MCF 10A (cell line): ENCODE measurements around the gene SLC38A1. TPM values are rescaled to one million over a fixed set of nuclear protein-coding genes. Genes with fewer than 3 reads are reported as not detected.

Source experiments
- BruUV-seq: library from RNA; stranded (reverse); fragments of 400-500 nt; replicated peaks from 2 replicates; lab custom pipeline; 2021; lab: Mats Ljungman, UMichigan
- CTCF ChIA-PET: fragments of 300-600 bp; sonication (Branson Sonifier 250); formaldehyde crosslinking; extraction: SDS; loops from one replicate; lab custom pipeline; 2021; ENCODE audit warnings: antibody characterized with exemption, inconsistent platforms; lab: Yijun Ruan, JAX
- POLR2A ChIA-PET: fragments of 300-600, 350-650 bp; sonication (Branson Sonifier 250); formaldehyde crosslinking; extraction: SDS; loops from one replicate; lab custom pipeline; 2020; ENCODE audit warnings: antibody characterized with exemption, inconsistent platforms; lab: Yijun Ruan, JAX
- DNase-seq: peaks from one replicate; pipeline ENCODE4 v3.0.0-alpha.2; 2018; ENCODE audit not compliant: unreplicated experiment
- H3K27ac Mint-ChIP-seq: one replicate; pipeline ENCODE4 v1.8.0; 2022; ENCODE audit warnings: mild to moderate bottlenecking, low read depth, mixed read lengths; ENCODE audit not compliant: unreplicated experiment
- H3K27me3 Mint-ChIP-seq: one replicate; pipeline ENCODE4 v1.8.0; 2022; ENCODE audit warnings: mixed read lengths; ENCODE audit not compliant: insufficient read depth, unreplicated experiment
- H3K36me3 Mint-ChIP-seq: one replicate; pipeline ENCODE4 v1.8.0; 2022; ENCODE audit warnings: mild to moderate bottlenecking, moderate library complexity, mixed read lengths; ENCODE audit not compliant: insufficient read depth, unreplicated experiment
- H3K4me1 Mint-ChIP-seq: one replicate; pipeline ENCODE4 v1.8.0; 2022; ENCODE audit warnings: mixed read lengths; ENCODE audit not compliant: insufficient read depth, unreplicated experiment
- H3K4me3 Mint-ChIP-seq: one replicate; pipeline ENCODE4 v1.8.0; 2022; ENCODE audit warnings: mild to moderate bottlenecking, moderate library complexity, mixed read lengths; ENCODE audit not compliant: unreplicated experiment
- H3K9me3 Mint-ChIP-seq: one replicate; pipeline ENCODE4 v1.8.0; 2022; ENCODE audit warnings: mixed read lengths; ENCODE audit not compliant: unreplicated experiment
- intact Hi-C: fragments of 100-400 bp; cut with micrococcal nuclease; formaldehyde crosslinking; loops from 2 replicates; pipeline ENCODE4 v1.14.1; 2022
- total RNA-seq: library from RNA; stranded (reverse); gene quantifications from 2 replicates; pipeline ENCODE4 v1.2.3, GENCODE V29; 2022
- TF ChIP-seq, protein P1 (sequence below): fragments of 200-600 bp; IDR thresholded peaks from one replicate; pipeline ENCODE4 v1.8.0; 2022; ENCODE audit warnings: antibody characterized with exemption, mild to moderate bottlenecking; ENCODE audit not compliant: unreplicated experiment

SLC38A1 gene
- total RNA-seq, 1 experiment from 2014 or later: 327 TPM

DNA sequence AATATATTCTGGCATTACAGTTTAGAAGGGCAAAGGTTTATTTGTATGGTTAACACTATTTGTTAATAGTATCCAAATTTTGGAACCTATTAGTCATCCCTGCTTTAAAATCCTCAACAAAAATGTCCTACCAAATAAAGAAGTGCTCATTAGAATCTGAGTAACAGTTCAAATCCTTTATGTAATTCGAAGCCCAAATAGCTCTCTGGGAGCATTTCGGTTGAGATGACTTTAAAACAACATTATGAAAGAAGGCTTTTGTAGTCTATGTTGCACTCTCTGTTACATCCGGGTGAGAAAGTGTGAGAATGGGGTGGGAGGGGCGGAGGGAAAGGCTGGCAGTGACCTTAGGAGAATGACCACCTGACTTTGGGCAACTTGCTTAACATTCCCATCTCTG is 59.7 kb downstream of the SLC38A1 start:
- intact Hi-C loops: no loop called here
- Mint-ChIP-seq H3K4me3 (no peak overlapping the region), H3K4me1 (peaks cover 43% of the 10 kb centered on the region), H3K36me3 (peaks cover 75% of the 10 kb centered on the region), H3K9me3 (no peaks in the 10 kb centered on the region), H3K27me3 (no peaks in the 10 kb centered on the region), H3K27ac (peak overlapping the region; percentile 52)
- DNase-seq: peak; percentile 59
- POLR2A ChIA-PET: interaction anchor here (0.6 to 4.2 kb wide), 16 partner anchors 11 to 473 kb away, joined by 3 to 28 read pairs (median 4); partner anchors contain the start of gene SLC38A1
- TF ChIP-seq, protein P1, sequence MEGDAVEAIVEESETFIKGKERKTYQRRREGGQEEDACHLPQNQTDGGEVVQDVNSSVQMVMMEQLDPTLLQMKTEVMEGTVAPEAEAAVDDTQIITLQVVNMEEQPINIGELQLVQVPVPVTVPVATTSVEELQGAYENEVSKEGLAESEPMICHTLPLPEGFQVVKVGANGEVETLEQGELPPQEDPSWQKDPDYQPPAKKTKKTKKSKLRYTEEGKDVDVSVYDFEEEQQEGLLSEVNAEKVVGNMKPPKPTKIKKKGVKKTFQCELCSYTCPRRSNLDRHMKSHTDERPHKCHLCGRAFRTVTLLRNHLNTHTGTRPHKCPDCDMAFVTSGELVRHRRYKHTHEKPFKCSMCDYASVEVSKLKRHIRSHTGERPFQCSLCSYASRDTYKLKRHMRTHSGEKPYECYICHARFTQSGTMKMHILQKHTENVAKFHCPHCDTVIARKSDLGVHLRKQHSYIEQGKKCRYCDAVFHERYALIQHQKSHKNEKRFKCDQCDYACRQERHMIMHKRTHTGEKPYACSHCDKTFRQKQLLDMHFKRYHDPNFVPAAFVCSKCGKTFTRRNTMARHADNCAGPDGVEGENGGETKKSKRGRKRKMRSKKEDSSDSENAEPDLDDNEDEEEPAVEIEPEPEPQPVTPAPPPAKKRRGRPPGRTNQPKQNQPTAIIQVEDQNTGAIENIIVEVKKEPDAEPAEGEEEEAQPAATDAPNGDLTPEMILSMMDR: no peak
- BruUV-seq: no TSS peak
- CTCF ChIA-PET: interaction anchor here (0.6 to 0.7 kb wide), 2 partner anchors 17 to 222 kb away, joined by 3 read pairs; no protein-coding TSS in a partner anchor

DNA sequence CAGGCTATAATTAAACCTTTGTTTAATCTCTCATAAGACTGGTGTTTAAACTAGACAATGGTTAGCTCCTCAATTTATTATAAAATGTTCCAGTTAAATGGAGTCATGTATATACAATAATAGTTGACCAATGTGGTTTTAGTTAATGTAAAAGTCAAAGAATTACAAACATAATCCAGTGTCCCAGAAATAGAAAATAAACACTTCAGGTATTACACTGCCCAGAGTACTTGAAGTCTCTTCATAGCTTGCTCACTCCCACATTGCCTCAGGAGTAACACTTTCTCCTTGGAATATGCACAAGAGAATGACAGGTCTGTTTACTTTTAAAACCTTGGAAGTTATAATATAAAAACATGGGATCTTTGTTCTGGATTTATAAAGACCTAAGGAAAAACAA is 60.5 kb downstream of the SLC38A1 start:
- Mint-ChIP-seq H3K27ac (no peak overlapping the region), H3K4me3 (no peak overlapping the region), H3K4me1 (peaks cover 40% of the 10 kb centered on the region), H3K9me3 (no peaks in the 10 kb centered on the region), H3K27me3 (no peaks in the 10 kb centered on the region), H3K36me3 (peaks cover 79% of the 10 kb centered on the region)
- BruUV-seq: no TSS peak
- CTCF ChIA-PET: interaction anchor here (0.5 to 1.2 kb wide), 6 partner anchors 9 to 1077 kb away, joined by 3 to 4 read pairs (median 3); no protein-coding TSS in a partner anchor
- DNase-seq: no peak
- intact Hi-C loops: no loop called here
- TF ChIP-seq, protein P1: no peak
- POLR2A ChIA-PET: interaction anchor here (0.6 to 4.2 kb wide), 20 partner anchors 9 to 469 kb away, joined by 3 to 28 read pairs (median 3); partner anchors contain the start of gene SLC38A1

DNA sequence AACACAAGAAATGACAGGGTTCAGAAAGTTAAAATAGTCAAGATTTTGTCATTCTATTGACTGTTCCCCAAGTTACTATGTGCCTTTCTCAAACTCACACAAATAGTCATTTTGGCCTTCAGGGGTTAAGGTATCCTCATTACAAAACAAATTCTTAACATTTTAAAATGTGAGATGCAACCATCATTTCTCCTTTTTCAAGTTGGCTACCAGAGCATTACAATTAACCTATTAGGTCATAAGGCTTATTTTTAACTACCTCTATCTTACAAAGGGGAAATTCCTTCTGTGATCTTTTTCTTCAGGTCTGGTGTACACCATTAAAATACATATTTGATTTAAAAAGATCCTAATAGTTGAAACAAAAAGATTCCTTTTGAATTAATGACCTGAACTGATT is 61.2 kb downstream of the SLC38A1 start:
- Mint-ChIP-seq H3K4me1 (peaks cover 37% of the 10 kb centered on the region), H3K36me3 (peaks cover 82% of the 10 kb centered on the region), H3K9me3 (no peaks in the 10 kb centered on the region), H3K27me3 (no peaks in the 10 kb centered on the region), H3K4me3 (no peak overlapping the region), H3K27ac (no peak overlapping the region)
- no peak for DNase-seq
- TF ChIP-seq, protein P1: no peak
- POLR2A ChIA-PET: interaction anchor here (0.6 to 4.2 kb wide), 14 partner anchors 8 to 470 kb away, joined by 3 to 28 read pairs (median 3); partner anchors contain the start of gene SLC38A1
- intact Hi-C loops: no loop called here
- no TSS peak for BruUV-seq
- CTCF ChIA-PET: interaction anchor here (0.7 to 1.2 kb wide), 2 partner anchors 15 to 55 kb away, joined by 3 to 4 read pairs; no protein-coding TSS in a partner anchor

DNA sequence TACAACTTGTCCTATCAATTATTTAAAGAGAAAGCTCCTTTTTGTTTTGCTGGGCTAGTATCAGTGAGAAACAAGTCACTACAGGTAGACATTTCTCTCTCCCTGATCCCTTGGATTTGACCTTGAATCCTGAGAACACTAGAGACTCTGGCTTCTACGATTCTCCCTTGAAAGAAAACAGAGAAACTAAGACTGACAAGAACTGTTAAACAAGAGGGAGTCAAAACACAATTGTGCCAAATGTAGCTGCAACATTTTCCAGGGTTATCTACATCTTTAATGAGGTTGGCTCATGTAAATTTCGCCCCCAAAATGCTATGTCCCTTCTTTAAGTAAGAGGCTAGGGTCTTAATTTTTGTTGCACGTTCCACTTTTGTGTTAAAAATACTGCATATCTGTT is 62.4 kb downstream of the SLC38A1 start:
- intact Hi-C loops: no loop called here
- H3K4me3 Mint-ChIP-seq: no peak overlapping the region

More for the DNA sequence above, 62.4 kb downstream of the SLC38A1 start:
- peaks cover 27% of the 10 kb centered on the region for H3K4me1 Mint-ChIP-seq
- no peaks in the 10 kb centered on the region for H3K27me3 Mint-ChIP-seq
- ChIA-PET POLR2A (interaction anchor here (0.6 to 4.2 kb wide), 6 partner anchors 14 to 472 kb away, joined by 3 to 27 read pairs (median 4); partner anchors contain the start of gene SLC38A1), CTCF (interaction anchor here (0.5 to 1.2 kb wide), 3 partner anchors 135 to 749 kb away, joined by 3 to 4 read pairs (median 4); no protein-coding TSS in a partner anchor)
- no TSS peak for BruUV-seq
- H3K9me3 Mint-ChIP-seq: no peaks in the 10 kb centered on the region
- TF ChIP-seq, protein P1: no peak
- H3K27ac Mint-ChIP-seq: peak overlapping the region; percentile 59
- DNase-seq: no peak
- H3K36me3 Mint-ChIP-seq: peaks cover 85% of the 10 kb centered on the region
